Measurements from ENCODE around the gene JAKMIP2.

DNA sequence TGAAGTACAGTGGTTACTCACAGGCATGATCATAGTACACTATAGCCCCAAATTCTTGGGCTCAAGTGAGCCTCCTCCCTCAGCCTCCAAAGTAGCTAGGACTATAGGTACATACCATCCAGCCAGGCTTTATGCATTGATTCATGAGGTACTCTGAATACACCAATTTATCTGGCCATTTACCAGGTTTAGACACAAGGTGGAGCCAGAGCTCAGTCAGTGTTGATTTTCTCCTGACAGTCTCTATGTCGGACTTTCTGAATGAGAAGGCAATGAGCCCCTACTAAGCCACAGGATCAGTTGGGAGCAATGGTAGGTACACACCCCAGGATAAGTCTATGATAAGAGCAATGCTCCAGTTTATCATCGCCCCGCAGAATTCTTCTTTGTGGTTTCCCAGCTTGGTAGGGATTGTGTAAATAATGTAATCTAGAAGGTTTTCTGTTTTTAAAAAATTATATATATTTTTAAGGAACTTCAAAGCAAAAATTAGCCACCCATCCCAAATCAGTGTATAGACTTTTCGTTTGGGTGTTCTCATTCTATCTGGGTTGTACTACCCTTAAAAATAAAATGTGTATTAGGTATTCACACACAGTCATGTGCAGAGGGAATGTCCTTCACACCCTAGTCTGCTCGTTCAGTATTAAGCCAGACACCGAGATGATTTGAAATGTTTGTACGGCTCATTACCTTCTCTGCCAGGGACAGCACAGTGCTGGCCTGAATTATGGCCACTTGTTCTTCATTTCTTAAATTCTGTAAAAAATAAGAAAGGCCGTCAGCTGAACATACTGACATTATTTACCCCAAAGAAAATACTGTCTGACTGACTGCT is 154.3 kb downstream of the JAKMIP2 start:
- TF ChIP-seq, protein P1, sequence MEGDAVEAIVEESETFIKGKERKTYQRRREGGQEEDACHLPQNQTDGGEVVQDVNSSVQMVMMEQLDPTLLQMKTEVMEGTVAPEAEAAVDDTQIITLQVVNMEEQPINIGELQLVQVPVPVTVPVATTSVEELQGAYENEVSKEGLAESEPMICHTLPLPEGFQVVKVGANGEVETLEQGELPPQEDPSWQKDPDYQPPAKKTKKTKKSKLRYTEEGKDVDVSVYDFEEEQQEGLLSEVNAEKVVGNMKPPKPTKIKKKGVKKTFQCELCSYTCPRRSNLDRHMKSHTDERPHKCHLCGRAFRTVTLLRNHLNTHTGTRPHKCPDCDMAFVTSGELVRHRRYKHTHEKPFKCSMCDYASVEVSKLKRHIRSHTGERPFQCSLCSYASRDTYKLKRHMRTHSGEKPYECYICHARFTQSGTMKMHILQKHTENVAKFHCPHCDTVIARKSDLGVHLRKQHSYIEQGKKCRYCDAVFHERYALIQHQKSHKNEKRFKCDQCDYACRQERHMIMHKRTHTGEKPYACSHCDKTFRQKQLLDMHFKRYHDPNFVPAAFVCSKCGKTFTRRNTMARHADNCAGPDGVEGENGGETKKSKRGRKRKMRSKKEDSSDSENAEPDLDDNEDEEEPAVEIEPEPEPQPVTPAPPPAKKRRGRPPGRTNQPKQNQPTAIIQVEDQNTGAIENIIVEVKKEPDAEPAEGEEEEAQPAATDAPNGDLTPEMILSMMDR (IDR thresholded peaks at IDR 0.05), result peak in 5 of 6 experiments; percentile 50 to 74 (median 62)
- TF ChIP-seq POLR2A (IDR thresholded peaks at IDR 0.05), result no peak
